Measurements from ENCODE around the gene P2RY14. TPM values are rescaled to one million over a fixed set of nuclear protein-coding genes. Genes with fewer than 3 reads are reported as not detected.
"Not testable (repeated sequence)": the region's sequence is repeated elsewhere in the genome, so short reads cannot be mapped to it uniquely, and the experiment has no call there.

Gene P2RY14
- polyA plus RNA-seq, 3 donors from 2014 or later: 1.2 to 2.8 (median 1.5) TPM

DNA sequence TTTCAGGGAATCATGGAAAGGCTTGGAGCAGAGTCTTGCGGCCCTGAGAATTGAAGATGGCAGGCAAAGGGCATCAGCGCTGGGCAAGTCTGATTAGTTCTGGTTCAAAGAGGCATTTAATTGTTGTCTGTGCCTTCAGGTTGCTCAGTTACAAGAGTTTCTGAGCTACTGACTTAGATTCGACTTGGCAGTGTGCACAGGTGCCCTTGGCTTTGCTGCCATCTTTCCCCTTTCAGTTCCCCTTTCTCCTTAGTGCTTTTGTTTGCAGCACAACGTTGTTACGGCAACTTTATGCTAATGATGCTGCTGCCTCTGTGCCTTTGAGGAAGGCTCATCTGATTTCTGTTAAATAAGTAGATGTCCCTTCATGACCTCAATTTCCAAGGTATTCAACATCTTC, 12.5 kb downstream of the P2RY14 start:
- no peak overlapping the region for H3K27ac Mint-ChIP-seq
- H3K4me3 Mint-ChIP-seq: no peak overlapping the region

GRCh38 chr3:151265166-151265565, 13.2 kb downstream of the P2RY14 start:
- Mint-ChIP-seq H3K36me3 (peaks cover 0 to 4% (median 0%) of the 10 kb centered on the region in 3 donors), H3K9me3 (no peaks in the 10 kb centered on the region), H3K27ac (no peak overlapping the region), H3K4me1 (peaks cover 13 to 21% of the 10 kb centered on the region in 2 donors), H3K27me3 (ENCODE audit: low read depth in 3 of 3) (no peaks in the 10 kb centered on the region), H3K4me3 (no peak overlapping the region)
- no peak for DNase-seq

More for the DNA sequence above, 12.5 kb downstream of the P2RY14 start:
- H3K27me3 Mint-ChIP-seq (ENCODE audit: low read depth in 3 of 3): no peaks in the 10 kb centered on the region
- peaks cover 17 to 26% of the 10 kb centered on the region in 2 donors for H3K4me1 Mint-ChIP-seq
- no peak for DNase-seq
- H3K36me3 Mint-ChIP-seq: peaks cover 0 to 4% (median 0%) of the 10 kb centered on the region in 3 donors
- H3K9me3 Mint-ChIP-seq: no peaks in the 10 kb centered on the region

GRCh38 chr3:151264605-151265004, 13.7 kb downstream of the P2RY14 start:
- H3K9me3 Mint-ChIP-seq: no peaks in the 10 kb centered on the region
- no peak overlapping the region for H3K27ac Mint-ChIP-seq
- H3K36me3 Mint-ChIP-seq: peaks cover 0 to under 1% (median 0%) of the 10 kb centered on the region in 3 donors
- peaks cover 13 to 15% of the 10 kb centered on the region in 2 donors for H3K4me1 Mint-ChIP-seq
- peaks cover 0 to 2% (median 0%) of the 10 kb centered on the region in 3 donors for H3K27me3 Mint-ChIP-seq (ENCODE audit: low read depth in 3 of 3)
- H3K4me3 Mint-ChIP-seq: no peak overlapping the region
- no peak for DNase-seq

DNA sequence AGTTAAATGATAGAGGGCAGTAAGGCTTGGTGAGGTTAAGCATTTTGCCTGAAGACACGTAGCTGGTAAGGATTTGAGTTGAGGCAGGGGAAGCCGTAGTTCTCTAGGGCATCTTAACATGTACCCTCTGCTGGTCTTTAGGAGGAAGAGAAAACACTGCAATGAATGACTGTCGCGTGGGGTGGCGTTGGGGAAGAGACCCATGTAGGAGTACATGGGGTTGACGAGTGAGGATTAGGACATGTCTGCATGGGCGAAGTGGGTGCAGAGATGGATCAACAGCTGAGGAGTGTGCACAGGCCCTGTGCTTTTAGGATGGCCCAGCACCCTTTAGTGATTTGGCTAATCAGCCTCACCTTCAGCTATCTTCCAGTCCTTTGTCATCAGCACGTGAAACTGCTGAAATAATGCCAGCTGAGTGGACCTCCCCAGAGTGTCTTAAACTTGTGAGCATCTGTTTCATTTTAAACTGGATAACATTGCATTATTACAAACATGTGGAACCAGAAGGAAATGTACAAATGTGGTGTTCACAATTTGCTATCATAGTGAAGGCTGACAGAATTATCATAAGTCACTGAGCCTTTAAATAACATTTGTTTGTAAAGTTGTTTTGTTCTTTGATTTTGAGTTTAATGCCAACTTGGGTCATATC, 15.3 kb downstream of the P2RY14 start:
- Mint-ChIP-seq H3K27me3 (ENCODE audit: low read depth in 3 of 3) (peaks cover 0 to 3% (median under 1%) of the 10 kb centered on the region in 3 donors), H3K9me3 (no peaks in the 10 kb centered on the region), H3K4me1 (no peaks in the 10 kb centered on the region), H3K27ac (peak overlapping the region in 1 of 6 donors; percentile 5), H3K4me3 (no peak overlapping the region), H3K36me3 (no peaks in the 10 kb centered on the region)
- DNase-seq: no peak

- Mint-ChIP-seq H3K4me3 (no peak overlapping the region), H3K27ac (no peak overlapping the region), H3K36me3 (no peaks in the 10 kb centered on the region), H3K27me3 (ENCODE audit: low read depth in 3 of 3) (peaks cover 0 to 4% (median 3%) of the 10 kb centered on the region in 3 donors), H3K4me1 (no peaks in the 10 kb centered on the region), H3K9me3 (no peaks in the 10 kb centered on the region)
- no peak for DNase-seq
These were observed 18.7 kb downstream of the P2RY14 start for GRCh38 chr3:151259664-151260063.

- Mint-ChIP-seq H3K27ac (no peak overlapping the region), H3K36me3 (no peaks in the 10 kb centered on the region), H3K9me3 (no peaks in the 10 kb centered on the region), H3K27me3 (ENCODE audit: low read depth in 3 of 3) (peaks cover 0 to 4% (median 3%) of the 10 kb centered on the region in 3 donors), H3K4me1 (no peaks in the 10 kb centered on the region), H3K4me3 (no peak overlapping the region)
- DNase-seq: no peak
These were observed 21.6 kb downstream of the P2RY14 start for GRCh38 chr3:151256749-151257148.

- Mint-ChIP-seq H3K27me3 (ENCODE audit: low read depth in 3 of 3) (no peaks in the 10 kb centered on the region), H3K36me3 (no peaks in the 10 kb centered on the region), H3K27ac (no peak overlapping the region), H3K4me3 (no peak overlapping the region), H3K9me3 (no peaks in the 10 kb centered on the region), H3K4me1 (no peaks in the 10 kb centered on the region)
- DNase-seq: no peak
These were observed 29.5 kb downstream of the P2RY14 start for GRCh38 chr3:151248772-151249337.

GRCh38 chr3:151242006-151242405, 36.3 kb downstream of the P2RY14 start:
- H3K9me3 Mint-ChIP-seq, H3K27ac Mint-ChIP-seq, H3K36me3 Mint-ChIP-seq: not testable (repeated sequence)

GRCh38 chr3:151236736-151237135, 41.6 kb downstream of the P2RY14 start:
- Mint-ChIP-seq H3K27me3 (ENCODE audit: low read depth in 3 of 3) (peaks cover 2 to 6% (median 6%) of the 10 kb centered on the region in 3 donors), H3K4me1 (peaks cover 12 to 13% of the 10 kb centered on the region in 2 donors), H3K9me3 (no peaks in the 10 kb centered on the region), H3K27ac (no peak overlapping the region), H3K36me3 (peaks cover 0 to 3% (median 0%) of the 10 kb centered on the region in 3 donors), H3K4me3 (no peak overlapping the region)
- DNase-seq: no peak

More at GRCh38 chr3:151242006-151242405, 36.3 kb downstream of the P2RY14 start:
- not testable (repeated sequence) for DNase-seq; H3K27me3 Mint-ChIP-seq (ENCODE audit: low read depth in 3 of 3); H3K4me1 Mint-ChIP-seq; H3K4me3 Mint-ChIP-seq

DNA sequence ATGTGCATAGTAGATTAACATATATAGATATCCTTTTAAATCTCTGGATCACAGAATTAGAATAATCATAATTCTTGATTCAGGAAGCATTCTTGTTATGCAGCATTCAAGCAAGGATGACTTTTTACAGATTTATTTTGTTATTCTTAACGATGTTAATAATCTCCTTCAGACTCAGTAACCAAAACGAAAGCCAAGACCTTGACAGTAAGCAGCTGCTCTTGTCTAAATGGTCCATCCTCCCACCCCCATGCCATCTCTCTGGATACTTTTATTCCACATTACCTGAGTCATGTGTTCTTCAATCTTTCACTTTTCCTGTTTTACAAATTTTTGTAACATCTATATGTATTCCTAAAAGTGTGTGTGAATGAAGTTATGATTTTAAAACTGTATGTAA, 42.0 kb downstream of the P2RY14 start:
- Mint-ChIP-seq H3K9me3 (no peaks in the 10 kb centered on the region), H3K36me3 (peaks cover 0 to 3% (median 0%) of the 10 kb centered on the region in 3 donors), H3K27ac (no peak overlapping the region), H3K27me3 (ENCODE audit: low read depth in 3 of 3) (peaks cover 2 to 7% (median 4%) of the 10 kb centered on the region in 3 donors), H3K4me3 (no peak overlapping the region), H3K4me1 (peaks cover 12 to 15% of the 10 kb centered on the region in 2 donors)
- DNase-seq: no peak

DNA sequence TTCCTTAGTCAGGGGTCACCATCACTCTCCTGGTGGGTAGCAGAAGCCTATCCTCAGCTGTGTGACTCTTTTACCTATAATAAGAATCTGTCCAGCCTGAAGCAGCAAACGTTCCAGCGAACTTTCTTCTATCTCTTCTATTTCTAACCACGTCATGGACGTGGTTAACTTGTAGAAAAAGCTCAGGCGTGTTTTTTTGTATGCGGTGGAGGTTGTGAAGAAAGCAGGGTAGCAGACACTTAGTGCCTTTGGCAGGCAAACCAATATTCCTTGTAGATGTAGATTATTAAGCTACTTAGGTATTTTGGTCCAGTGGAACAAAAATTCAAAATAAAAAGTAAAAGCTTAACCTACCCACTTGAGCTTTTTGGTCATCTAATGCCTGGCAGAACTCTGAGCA, 43.5 kb downstream of the P2RY14 start:
- Mint-ChIP-seq H3K27me3 (ENCODE audit: low read depth in 3 of 3) (peaks cover 4 to 9% (median 4%) of the 10 kb centered on the region in 3 donors), H3K27ac (peak overlapping the region in 3 of 6 donors; percentile 26 to 51 (median 46)), H3K36me3 (peaks cover 0 to 3% (median 0%) of the 10 kb centered on the region in 3 donors), H3K4me3 (peak overlapping the region in 2 of 5 donors; percentile 3 to 30), H3K4me1 (peaks cover 19 to 23% of the 10 kb centered on the region in 2 donors), H3K9me3 (no peaks in the 10 kb centered on the region)
- peak; percentile 19 to 31 (median 29) for DNase-seq

- Mint-ChIP-seq H3K9me3 (no peaks in the 10 kb centered on the region), H3K27me3 (ENCODE audit: low read depth in 3 of 3) (peaks cover 0 to 12% (median 4%) of the 10 kb centered on the region in 3 donors), H3K4me3 (no peak overlapping the region), H3K36me3 (no peaks in the 10 kb centered on the region), H3K27ac (no peak overlapping the region), H3K4me1 (peaks cover 26 to 30% of the 10 kb centered on the region in 2 donors)
- no peak for DNase-seq
These were observed 45.4 kb downstream of the P2RY14 start for GRCh38 chr3:151232991-151233390.

DNA sequence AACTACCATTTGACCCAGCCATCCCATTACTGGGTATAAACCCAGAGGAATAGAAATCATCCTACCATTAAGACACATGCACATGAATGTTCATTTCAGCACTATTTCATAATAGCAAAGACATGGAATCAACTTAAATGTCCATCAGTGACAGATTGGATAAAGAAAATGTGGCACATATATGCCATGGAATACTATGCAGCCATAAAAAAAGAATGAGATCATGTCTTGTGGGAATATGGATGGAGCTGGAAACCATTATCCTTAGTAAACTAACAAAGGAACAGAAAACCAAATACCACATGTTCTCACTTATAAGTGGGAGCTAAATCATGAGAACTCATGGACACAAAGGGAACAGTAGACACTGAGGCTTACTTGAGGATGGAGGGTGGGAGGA, 45.9 kb downstream of the P2RY14 start:
- not testable (repeated sequence) for H3K27ac Mint-ChIP-seq, H3K36me3 Mint-ChIP-seq, H3K9me3 Mint-ChIP-seq, H3K4me3 Mint-ChIP-seq, DNase-seq
- Mint-ChIP-seq H3K27me3 (ENCODE audit: low read depth in 3 of 3) (peaks cover 0 to 12% (median 4%) of the 10 kb centered on the region in 3 donors), H3K4me1 (peaks cover 31 to 36% of the 10 kb centered on the region in 2 donors)

DNA sequence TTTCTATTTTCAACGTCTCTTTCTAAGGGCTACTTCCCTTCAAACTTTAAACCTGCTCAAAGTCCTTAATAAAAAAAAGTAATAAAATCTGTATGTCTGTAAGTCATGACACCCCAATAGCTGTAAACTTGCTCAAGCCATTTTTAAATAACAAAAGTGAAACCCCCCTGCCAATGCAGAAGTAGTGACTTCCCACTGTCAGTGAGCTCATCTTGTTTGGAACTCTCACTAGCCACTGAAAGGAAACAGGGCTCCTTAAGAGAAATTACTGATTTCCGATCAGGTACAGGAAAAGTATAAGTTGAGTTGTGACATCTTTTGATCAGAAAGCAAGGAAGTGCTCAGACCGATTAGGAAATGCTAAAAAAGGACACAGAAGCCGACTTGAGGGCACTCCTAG, 47.7 kb downstream of the P2RY14 start:
- peaks cover 41 to 45% of the 10 kb centered on the region in 2 donors for H3K4me1 Mint-ChIP-seq
- H3K27ac Mint-ChIP-seq: peak overlapping the region in 4 of 6 donors; percentile 2 to 71 (median 36)
- no peaks in the 10 kb centered on the region for H3K9me3 Mint-ChIP-seq
- H3K4me3 Mint-ChIP-seq: peak overlapping the region in 4 of 5 donors; percentile 7 to 73 (median 44)
- H3K27me3 Mint-ChIP-seq (ENCODE audit: low read depth in 3 of 3): peaks cover 0 to 12% (median 4%) of the 10 kb centered on the region in 3 donors
- no peaks in the 10 kb centered on the region for H3K36me3 Mint-ChIP-seq
- DNase-seq: peak in 1 of 3 donors; percentile 31
